Heart right ventricle (tissue), 16 donors: Measurements from ENCODE around the gene LIN28B. TPM values are rescaled to one million over a fixed set of nuclear protein-coding genes. Genes with fewer than 3 reads are reported as not detected.

Experiments used
- ATAC-seq, 8 donors: fragments of 200-7000 bp; cut with Tn5 transposase; one replicate each; pipeline ENCODE4 v1.9.1; 2020; ENCODE audit warnings: mild to moderate bottlenecking in 8 of 8, moderate library complexity in 8 of 8, moderate number of reproducible peaks in 1 of 8
- DNase-seq, 2 donors: peaks; one replicate each; pipeline ENCODE4 v3.0.0-alpha.2; 2020
- H3K27ac ChIP-seq, 10 donors: fragments of 200-600 bp; sonication (generic) in 2 of 10; one replicate each; pipeline versions ENCODE4 v1.5.0 to v1.8.0; 2020 to 2022; ENCODE audit warnings: mild to moderate bottlenecking in 3 of 10
- H3K27me3 ChIP-seq, 7 donors: fragments of 200-600 bp; one replicate each; pipeline ENCODE4 v1.8.0; 2021 to 2022; ENCODE audit warnings: mild to moderate bottlenecking in 2 of 7
- H3K36me3 ChIP-seq, 9 donors: fragments of 200-600 bp; sonication (generic) in 1 of 9; one replicate each; pipeline versions ENCODE4 v1.5.0 to v1.8.0; 2020 to 2022; ENCODE audit warnings: mild to moderate bottlenecking in 2 of 9
- H3K4me1 ChIP-seq, 9 donors: fragments of 200-600 bp; sonication (generic) in 1 of 9; one replicate each; pipeline versions ENCODE4 v1.5.0 to v1.8.0; 2020 to 2022; ENCODE audit warnings: mild to moderate bottlenecking in 4 of 9
- H3K4me3 ChIP-seq, 10 donors: fragments of 200-600 bp; sonication (generic) in 2 of 10; one replicate each; pipeline versions ENCODE4 v1.5.0 to v1.8.0; 2020 to 2022; ENCODE audit warnings: mild to moderate bottlenecking in 7 of 10, moderate library complexity in 2 of 10
- H3K9me3 ChIP-seq, 11 donors: fragments of 200-600 bp in 10 of 11; sonication (generic) in 2 of 11; one replicate each; pipeline versions ENCODE4 v1.5.0 to v1.8.0; 2013 to 2022; ENCODE audit warnings: mild to moderate bottlenecking in 2 of 11, control low read depth in 1 of 11, moderate library complexity in 1 of 11
- CTCF ChIP-seq, 9 donors: fragments of 200-600 bp; sonication (generic) in 2 of 9; IDR thresholded peaks; one replicate each; pipeline versions ENCODE4 v1.5.0 to v1.8.0; 2021 to 2022; ENCODE audit warnings: antibody characterized with exemption in 9 of 9, mild to moderate bottlenecking in 5 of 9, moderate library complexity in 1 of 9
- WGBS, 2 donors: extraction: QIAGEN DNeasy Blood & Tissue Kit; methylation state at CpG; one replicate each; pipeline ENCODE4 v1.1.7; 2013; ENCODE audit warnings: inconsistent platforms in 1 of 2; 5-methylcytosine and 5-hydroxymethylcytosine counted together
- intact Hi-C, 10 donors: fragments of 100-400 bp; cut with DNase I; formaldehyde crosslinking; loops; one replicate each; pipeline versions ENCODE4 v1.11.1 to v1.14.2; 2022
- polyA plus RNA-seq, 2 donors: library from polyadenylated mRNA; stranded (reverse); fragments of 200-250 nt; gene quantifications; one replicate each; pipeline ENCODE4 v1.2.3, GENCODE V29; 2013
- total RNA-seq, 10 donors: library from RNA; stranded (reverse); fragmentation: NEBNext Ultra II Directional in 3 of 10; extraction: Animal tissue kit (Norgen Biotek cat#: 25700) in 3 of 10; gene quantifications; one replicate each; pipeline versions ENCODE4 v1.2.1 to v1.2.4, GENCODE V29; 2021 to 2023
- donor health status: Arrhythmogenic right ventricular cardiomyopathy.
- donor health status: ischemic (EF 13 %, LVEDD 7.1; RV severe dilation, severe dysfunction).
- donor health status: healthy with polysubstance abuse.
- donor health status: DM: no; HTN: yes; CAD: no.
- donor health status: DM: no; HTN: no; CAD: no.
- donor health status: ischemic (EF 25% LVEDD 6.9; RV normal size, moderate dysfunction).
- donor health status: ischemic (EF 25% LVEDD 5.7; RV mildly dilated, moderate dysfunction).
- donor health status: healthy.
- donor health status: DM: yes; HTN: yes; CAD: no.
- donor health status: Ischemic cardiomyopathy.
- donor health status: ischemic (EF 35%, LVEDD 5.7; RV mildly dilated, moderate dysfunction).
- donor health status: nonischemic (EF 11% LVEDD 7.7; RV severe dilation, severe dysfunction).
- donor health status: DM: yes; HTN: yes; CAD: no.
- donor health status: PGD.
- donor health status: ischemic (EF 29% LVEDD 5.4; RV normal size, mild dysfunction).
- donor health status: nonischemic (EF 23%, LVEDD 6.1; RV moderate dilation, normal function).

Gene LIN28B
- total and polyA plus RNA-seq, 12 donors, result not detected

GRCh38 chr6:105106260-105106659, 149.4 kb downstream of the LIN28B start:
- TF ChIP-seq CTCF (IDR thresholded peaks at IDR 0.05), result no peak
- intact Hi-C loops, result no loop called here
- no peaks in the 10 kb centered on the region for H3K9me3 ChIP-seq
- 87 to 95% methylated on average over 8 of the region's 8 CpGs for WGBS, 2 donors
- H3K27me3 ChIP-seq, result no peaks in the 10 kb centered on the region
- H3K4me1 ChIP-seq, result peaks cover 0 to 6% (median 0%) of the 10 kb centered on the region in 9 donors
- peaks cover 0 to 73% (median 0%) of the 10 kb centered on the region in 9 donors for H3K36me3 ChIP-seq
- ATAC-seq (no peak), DNase-seq (no peak)
- no peak overlapping the region for H3K4me3 ChIP-seq
- H3K27ac ChIP-seq, result no peak overlapping the region

- H3K27ac ChIP-seq, result no peak overlapping the region
- intact Hi-C loops, result no loop called here
- H3K4me1 ChIP-seq, result peaks cover 0 to 6% (median 0%) of the 10 kb centered on the region in 9 donors
- TF ChIP-seq CTCF (IDR thresholded peaks at IDR 0.05), result no peak
- no peak for ATAC-seq
- no peak overlapping the region for H3K4me3 ChIP-seq
- no peak for DNase-seq
- 75 to 88% methylated on average over 1 of the region's 1 CpG for WGBS, 2 donors
- H3K36me3 ChIP-seq, result peaks cover 0 to 82% (median 0%) of the 10 kb centered on the region in 9 donors
- no peaks in the 10 kb centered on the region for H3K9me3 ChIP-seq
- H3K27me3 ChIP-seq, result no peaks in the 10 kb centered on the region
Observed at GRCh38 chr6:105107207-105107606, 150.3 kb downstream of the LIN28B start.

GRCh38 chr6:105108631-105109262, 151.8 kb downstream of the LIN28B start:
- Histone ChIP-seq H3K27me3 (no peaks in the 10 kb centered on the region), H3K4me1 (peaks cover 0 to 6% (median 0%) of the 10 kb centered on the region in 9 donors), H3K36me3 (peaks cover 0 to 83% (median 0%) of the 10 kb centered on the region in 9 donors), H3K27ac (no peak overlapping the region), H3K4me3 (no peak overlapping the region), H3K9me3 (no peaks in the 10 kb centered on the region)
- intact Hi-C loops, result no loop called here
- TF ChIP-seq CTCF (IDR thresholded peaks at IDR 0.05), result no peak
- DNase-seq (no peak), ATAC-seq (no peak)
- WGBS, 2 donors, result 86 to 87% methylated on average over 7 of the region's 7 CpGs

- H3K4me1 ChIP-seq, result peaks cover 0 to 5% (median 0%) of the 10 kb centered on the region in 9 donors
- intact Hi-C loops, result loop anchor here in 1 of 10 donors (10.0 kb wide), 1 partner anchor 265 kb away; no protein-coding TSS in a partner anchor
- no peaks in the 10 kb centered on the region for H3K27me3 ChIP-seq
- H3K4me3 ChIP-seq, result no peak overlapping the region
- DNase-seq, result no peak
- WGBS, 2 donors, result 72 to 76% methylated on average over 8 of the region's 8 CpGs
- H3K27ac ChIP-seq, result no peak overlapping the region
- H3K36me3 ChIP-seq, result peaks cover 0 to 86% (median 0%) of the 10 kb centered on the region in 9 donors
- ATAC-seq, result no peak
- H3K9me3 ChIP-seq, result no peaks in the 10 kb centered on the region
- no peak for TF ChIP-seq CTCF (IDR thresholded peaks at IDR 0.05)
Observed at GRCh38 chr6:105109955-105110895, 153.3 kb downstream of the LIN28B start.
